HG03460 (cell line): ENCODE results near the gene MVK.

Experiments
- ATAC-seq: cut with Tn5 transposase; IDR thresholded peaks from one replicate; pipeline ENCODE4 v1.9.1; 2021; ENCODE audit not compliant: unreplicated experiment

The MVK gene

DNA sequence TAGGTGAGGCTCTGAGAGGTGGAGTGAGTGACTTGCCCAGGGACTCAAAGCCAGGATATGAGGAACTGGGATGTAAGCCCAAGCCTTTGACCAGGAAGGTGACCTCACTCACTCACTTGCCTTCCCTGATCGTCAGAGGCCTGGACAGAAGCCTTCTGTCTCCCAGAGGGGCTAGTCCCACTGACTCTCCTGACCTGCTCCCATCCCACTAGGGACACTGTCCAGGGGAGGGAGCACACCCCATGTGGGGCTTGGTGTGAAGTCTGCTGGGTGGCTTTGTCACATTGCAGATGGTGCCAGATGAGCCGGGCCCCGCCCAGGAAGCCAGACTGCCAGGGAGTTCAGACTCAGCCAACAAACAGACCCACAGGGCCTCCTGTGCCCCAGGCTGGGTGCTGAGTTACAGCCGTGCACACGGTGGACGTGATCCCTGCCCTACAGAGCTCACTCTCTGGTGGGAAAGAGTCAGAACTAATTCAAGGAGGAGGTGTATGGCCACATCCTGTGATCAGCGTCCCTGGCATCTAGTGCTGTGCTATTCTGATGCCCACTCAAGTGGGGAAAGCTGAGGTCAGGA, 28.6 kb upstream of the MVK start:
- ATAC-seq, result no peak

DNA sequence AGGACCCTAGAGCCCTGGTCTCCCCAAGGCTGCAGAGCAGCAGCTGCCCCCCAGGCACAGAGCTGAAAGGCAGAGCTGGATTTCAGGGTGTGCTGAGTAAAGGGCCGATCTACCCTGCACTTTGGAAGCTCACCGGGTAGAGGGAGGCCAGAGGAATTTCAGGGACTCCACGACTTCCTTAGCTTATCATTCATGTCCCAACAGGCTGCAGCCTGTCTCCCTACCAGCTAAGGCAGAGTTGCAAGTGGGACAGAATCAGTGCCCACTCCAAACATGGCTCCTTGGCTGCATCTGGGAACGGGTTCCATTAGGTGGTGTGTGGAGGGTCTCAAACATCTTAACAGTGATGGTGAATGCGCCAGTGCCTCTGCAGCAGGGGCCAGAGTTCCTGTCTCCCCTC, 27.8 kb upstream of the MVK start:
- no peak for ATAC-seq

DNA sequence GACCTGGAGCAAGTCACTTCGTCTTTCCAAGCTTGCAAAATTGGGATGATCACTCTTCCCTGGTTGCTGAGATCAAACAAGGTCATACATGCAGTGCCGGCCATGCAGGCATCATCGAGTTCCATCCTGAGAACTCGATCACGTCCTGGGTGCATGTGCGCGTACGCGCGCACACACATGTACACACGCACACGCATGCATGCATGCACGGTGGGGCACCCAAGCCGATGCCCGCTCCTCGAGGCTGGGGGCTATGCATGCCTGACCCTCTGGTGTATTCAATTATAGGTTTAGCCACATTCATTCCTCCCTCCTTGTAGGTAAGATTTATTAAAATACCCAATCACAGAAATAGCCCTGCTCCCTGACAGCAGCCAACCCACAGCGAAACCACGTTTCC, 26.3 kb upstream of the MVK start:
- ATAC-seq, result no peak

DNA sequence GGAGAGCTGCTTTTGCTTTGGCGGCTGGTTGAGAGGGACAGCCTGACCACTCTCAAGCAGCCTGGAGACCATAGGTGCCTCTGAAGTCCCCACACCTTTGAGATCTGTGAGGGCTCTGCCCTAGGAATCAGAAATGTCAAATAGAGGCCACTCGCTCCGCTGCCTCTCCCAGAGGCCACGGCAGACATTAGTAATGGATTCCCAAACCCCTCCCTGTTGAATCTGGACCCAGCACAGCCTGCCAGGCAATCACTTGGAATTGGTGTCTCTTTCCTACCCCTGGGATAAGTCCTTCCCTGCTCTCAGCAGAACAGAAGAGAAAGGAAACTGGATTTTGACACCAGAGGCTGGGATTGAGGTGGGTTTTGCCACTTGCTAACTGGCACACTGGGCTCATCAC, 25.3 kb upstream of the MVK start:
- ATAC-seq, result no peak

DNA sequence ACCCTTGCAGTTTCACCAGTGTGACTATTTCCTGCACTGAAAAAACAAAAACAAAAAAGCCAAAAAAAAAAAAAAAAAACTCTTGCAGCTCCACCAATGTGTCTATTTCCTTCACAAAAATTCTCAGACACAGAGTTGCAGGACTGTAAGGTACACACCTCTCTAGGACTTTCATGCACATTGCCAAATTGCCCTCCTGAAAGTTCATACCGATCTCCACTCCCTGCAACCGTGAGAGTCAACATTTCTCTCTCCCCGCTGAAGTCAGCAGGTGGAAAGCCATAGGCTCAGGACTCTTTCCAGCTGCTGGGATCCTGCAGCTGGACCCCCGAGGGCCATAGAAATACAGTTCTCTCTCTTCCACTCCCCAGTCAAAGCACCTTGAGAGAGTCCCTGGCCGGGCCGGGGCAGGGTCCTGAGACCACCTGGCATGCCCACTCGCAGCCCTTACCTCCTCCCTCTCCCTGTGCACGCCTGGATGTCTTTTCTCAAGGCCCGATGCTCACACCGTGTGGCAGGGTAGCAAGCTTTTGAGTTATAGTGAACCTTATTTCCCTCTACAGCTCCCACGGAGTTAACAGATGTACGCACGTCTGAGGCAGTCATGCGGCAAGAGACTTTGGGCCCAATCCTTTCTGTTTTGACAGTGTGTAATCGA, 23.9 kb upstream of the MVK start:
- no peak for ATAC-seq

DNA sequence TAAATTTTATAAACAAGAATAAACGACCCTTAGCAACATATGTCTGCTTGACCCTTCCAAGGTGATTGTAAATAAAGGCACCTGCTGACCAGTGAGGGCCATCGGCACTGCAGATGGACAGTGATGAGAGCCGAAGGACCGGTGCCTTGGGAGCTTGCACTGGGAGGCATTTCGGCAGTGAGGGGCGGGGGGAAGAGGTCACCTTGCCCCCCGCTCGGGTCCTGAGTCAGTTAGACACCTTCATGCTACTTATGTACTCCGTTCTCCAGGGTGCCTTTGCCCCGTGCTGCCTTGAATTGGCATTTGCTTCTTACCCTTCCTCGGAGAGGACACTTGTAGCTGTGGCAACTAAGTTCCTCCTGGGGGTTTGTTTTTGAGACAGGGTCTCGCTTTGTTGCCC, 23.3 kb upstream of the MVK start:
- no peak for ATAC-seq

DNA sequence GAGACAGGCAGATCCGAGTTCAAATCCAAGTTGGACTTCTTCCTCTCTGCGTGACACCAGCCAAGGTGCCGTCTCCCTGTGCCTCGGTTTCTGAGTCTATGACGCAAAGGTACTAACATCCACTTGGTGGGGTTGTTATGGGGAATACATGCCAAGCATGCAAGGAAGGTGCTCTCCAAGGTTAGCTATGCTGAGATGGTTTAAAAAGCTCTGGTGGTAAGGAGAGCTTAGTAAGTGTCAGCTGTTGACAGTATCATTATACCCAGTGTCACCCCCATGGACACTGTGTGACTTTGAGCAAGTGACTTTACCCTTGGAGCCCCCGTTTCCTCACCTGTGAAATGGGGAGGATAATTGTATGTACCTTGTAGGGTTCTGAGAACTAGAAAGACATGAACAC, 22.5 kb upstream of the MVK start:
- no peak for ATAC-seq

DNA sequence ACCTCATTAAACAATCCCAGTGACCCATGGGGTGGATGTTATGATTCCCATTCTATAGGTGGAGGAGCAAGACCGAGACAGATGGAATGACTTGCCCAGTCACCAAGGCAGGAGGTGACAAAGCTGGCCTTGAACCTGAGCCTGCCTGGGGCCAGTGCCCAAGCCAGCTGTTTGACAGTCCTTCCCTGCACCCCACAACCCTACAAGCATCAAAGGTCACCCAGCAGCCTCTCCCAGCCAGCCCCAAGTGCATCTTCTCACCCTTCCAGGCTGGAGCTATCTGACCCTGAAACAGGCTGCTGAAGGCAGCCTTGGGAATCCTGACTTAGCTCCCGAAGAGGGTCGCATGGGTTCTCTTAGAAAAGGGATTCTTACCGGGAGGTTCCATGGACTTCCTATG, 20.6 kb upstream of the MVK start:
- no peak for ATAC-seq

DNA sequence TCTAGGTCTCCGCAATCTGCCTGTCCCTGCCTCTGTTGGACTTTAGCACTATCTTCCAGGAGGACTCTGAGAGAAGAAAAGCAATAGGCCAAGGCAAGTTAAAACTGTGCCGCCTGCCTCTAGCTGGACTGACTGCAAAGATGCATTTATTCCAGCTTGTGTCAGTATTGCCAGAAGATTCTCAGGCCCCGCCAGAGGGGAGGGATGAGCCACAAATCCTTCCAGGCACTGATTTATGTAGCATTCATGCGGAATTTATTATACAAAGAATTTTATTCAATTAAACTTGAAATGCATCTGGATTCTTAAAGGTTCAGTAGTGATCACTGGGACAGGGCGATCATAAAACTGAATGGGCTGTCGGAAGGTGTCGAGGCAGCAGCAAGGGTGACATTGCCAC, 20.1 kb upstream of the MVK start:
- no peak for ATAC-seq

DNA sequence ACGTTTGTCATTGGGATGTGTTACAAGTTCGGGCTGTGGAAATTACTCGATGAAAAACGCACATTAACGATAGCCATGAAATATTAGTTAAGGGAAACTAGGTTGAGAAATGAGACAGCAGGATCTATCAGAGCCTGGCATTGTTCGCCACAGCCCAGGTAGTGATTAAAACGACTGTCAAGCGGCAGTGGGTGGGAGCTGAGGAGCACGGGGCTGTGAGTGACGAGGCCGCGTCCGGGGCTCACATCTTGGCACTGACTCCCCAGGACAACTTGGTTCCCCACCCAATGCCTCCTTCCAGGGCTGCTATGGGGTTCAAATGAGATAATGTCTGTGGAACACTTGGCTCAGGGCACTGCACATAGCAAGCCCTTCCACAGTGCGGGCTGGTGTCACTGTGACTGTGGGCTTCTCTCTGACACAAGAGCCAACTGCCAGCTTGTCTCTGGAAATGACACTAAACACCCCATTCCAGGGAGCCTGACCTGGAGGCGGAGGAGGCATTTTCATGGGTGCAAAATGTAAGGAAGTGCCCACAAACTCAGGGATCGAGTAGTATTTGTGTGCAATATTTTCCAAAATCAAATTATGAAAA, 19.6 kb upstream of the MVK start:
- no peak for ATAC-seq

DNA sequence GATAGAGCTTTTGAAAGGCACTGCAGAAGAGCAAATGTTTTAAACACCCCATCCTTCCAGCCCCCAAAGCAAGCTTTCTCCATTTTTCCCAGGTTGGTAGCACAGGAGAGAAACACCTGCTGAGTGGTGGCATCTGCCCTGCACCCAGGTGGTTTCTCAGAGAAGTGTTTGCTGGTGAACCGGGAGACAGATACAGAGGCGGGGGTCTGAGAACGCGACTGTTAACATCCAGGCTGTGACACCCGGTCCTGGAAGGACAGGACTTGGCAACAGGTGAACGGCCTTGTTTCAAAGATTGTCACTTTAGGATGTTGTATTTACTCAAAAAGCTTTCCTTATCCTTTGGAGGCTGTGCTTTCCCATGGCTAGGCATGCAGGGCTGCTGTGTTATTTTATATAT, 18.8 kb upstream of the MVK start:
- no peak for ATAC-seq

DNA sequence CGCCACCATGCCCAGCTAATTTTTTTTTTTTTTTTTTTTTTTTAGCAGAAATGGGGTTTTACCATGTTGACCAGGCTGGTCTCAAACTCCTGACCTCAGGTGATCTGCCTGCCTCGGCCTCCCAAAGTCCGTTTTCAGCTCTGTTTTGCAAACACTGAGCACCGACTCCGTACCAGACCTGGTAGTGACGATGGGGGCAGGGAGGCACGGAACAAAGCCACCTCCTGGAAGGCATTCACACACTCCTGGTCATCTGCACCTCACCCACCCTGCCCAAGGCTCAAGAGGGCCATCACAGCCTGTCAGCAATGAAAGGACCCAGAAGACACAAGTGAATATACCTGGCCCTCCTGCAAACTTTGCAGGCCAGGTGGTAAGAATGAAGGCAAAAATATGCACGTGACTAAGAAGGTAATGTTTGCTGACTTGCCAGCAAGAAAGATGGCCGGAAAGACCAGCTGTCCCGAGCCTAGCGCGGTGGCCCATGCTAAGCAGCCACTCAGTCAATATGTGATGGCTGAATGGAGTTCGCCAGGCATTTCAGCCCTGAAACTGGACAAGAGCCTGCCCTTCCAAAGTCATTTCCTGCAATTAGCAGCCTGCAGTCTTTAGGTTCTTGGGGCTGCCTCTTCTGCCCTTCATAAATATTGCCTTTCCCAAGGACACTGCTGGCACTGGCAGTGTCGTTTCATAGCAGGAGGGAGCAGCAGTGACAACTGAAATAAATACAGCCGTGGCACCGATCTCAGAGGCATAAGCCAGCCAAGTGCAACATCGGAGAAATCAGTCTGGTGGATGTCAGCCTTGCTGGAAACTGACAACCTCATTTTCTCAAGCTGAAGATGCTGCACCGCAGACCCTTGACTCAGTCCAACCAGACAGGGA, 17.9 kb upstream of the MVK start:
- no peak for ATAC-seq

DNA sequence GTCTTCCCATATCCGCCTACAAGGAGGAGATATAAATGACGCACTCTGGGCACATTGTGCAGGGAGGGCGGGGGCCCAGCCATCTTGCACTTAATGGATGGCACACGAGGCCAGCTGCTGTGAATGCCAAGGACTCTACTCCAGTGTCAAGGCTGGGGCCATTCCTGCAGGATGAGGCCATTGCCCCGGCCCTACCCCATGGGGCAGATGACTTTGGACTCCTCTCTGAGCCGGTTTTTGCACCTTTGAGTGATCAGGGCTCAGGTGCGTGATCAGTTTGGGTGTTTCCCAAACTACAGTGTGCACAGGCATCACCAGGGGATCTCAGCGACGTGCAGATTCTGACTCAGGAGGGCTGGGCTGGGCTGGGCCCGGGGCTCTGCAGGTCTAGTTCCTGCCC, 16.4 kb upstream of the MVK start:
- no peak for ATAC-seq

DNA sequence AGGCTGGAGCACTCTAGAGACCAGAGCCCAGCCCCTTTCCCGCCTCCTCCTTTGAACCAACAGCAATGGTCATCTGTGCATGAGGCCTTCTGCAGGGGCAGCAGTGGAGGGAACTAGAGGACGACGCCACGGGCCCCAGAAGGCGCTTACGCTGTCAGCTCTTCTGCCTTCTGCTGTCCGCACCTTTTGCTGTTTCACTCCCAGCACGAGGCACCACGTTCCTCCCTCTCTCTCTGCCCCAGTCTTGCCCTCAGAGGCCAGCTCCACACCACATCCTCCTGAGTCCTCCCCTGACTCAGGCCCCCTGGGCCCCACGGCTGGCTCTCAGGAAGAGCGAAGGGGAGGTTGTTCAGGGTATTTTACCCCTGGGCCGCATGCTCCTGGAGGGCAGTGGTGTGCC, 15.8 kb upstream of the MVK start:
- ATAC-seq, result no peak

DNA sequence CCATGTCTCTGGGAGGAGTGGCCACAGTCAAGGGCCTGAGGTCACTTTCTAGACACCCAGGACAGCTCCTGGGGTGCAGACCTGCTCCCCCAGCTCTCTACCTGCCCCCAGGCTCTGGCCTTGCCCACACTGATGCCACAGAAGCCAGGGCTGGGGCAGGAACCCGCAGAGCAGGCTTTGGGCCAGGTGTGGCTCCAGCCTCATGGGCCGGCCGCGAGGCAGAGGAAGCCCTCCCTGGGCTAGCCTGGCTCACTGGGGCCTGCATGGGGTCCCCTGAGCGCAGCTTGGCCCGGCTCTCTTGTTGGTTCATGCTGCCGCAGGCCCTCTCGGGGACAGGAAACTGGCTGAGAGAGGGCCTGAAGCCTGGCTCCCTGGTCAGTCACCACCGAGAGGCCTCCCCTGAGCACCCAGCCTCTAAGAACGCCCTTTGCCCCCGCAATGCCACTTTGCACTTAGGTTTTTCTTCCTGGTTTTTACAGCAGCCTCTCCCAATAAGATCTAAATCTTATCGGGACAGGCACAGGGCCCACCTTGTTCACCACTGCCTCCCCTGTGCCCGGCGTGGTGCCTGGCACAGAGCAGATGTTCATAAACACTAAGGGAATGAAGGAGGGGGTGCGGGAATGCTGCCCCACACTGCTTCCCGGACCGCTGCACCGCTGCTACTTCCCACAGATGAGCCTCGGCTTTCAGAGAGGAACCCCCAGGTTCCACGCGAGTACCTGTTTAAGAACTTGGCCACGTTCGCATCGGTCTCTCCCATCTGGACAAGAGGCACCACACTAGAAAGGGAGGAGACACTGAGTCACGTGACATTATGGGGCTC, 15.0 kb upstream of the MVK start:
- no peak for ATAC-seq

DNA sequence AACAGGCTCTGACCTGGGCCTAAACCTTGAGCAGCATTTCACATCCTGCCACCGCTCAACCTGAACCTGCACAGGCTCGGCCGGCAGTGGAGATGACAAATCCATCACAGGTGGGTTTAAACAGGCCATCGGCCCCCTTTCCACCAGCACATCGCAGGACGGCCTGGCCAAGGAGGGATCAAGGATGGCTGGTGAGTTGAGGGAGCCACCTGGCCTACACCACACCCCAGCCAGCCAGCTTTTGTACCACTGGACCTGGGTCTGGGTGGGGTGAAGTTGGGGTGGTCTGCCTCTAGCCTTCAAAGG, 14.4 kb upstream of the MVK start:
- no peak for ATAC-seq

DNA sequence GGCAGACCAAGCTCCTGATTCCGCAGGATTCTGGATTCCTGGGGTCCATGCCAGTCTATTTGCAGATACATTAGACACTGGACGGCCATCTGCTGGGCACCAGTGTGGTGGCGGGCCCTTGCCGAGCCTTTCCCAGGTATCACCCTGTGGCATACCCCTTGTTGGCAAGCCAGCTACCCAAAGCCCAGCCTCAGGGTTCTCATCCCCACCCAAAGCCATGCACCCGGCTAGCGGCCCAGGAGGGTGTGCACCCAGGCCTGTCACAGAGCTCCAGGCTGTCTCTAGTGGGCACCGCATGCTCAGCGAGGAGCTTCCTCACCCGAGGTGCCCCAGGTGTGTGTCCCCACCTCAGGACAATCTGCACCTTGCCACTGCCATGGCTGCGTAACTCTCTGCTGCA, 14.0 kb upstream of the MVK start:
- no peak for ATAC-seq

DNA sequence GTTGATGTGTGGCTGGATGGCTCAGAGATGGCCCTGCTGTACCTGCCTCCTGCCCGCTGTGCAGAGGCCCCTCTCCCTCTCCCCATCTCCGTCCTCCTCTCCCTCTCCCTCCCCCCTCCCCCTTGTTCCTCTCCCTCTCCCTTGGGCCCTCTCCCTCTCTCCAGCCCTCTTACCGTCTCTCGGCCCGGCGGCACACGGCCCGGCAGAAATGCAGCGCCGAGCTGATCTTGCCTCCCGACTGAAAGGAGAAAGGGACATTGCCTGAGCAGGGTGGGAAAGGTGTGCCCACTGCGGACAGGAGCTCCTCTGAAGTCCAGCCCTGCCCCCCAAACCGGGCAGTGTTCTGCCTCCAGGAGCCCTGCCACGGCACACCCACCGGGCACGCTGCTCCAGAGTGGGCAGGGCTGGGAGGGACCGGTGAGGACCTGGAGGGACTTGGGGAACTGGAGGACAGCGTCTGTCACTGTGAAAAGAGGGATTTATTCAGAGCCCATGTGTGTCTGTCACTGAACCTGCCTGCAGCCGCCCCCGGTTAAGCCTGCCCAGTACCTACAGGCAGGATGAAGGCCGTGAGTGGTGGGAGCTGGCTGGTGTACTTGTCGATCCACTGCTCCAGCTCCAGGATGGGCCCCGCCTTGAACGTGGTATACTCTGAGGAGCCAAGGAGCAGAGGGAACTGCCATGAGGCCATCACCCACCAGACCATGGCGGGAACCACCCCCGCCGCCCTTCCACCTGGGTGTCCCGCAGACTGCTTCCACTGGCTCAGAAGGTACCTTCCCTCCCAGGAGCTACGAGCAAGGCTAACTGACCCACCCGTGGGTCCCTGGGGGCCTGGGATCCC, 12.5 kb upstream of the MVK start:
- no peak for ATAC-seq

DNA sequence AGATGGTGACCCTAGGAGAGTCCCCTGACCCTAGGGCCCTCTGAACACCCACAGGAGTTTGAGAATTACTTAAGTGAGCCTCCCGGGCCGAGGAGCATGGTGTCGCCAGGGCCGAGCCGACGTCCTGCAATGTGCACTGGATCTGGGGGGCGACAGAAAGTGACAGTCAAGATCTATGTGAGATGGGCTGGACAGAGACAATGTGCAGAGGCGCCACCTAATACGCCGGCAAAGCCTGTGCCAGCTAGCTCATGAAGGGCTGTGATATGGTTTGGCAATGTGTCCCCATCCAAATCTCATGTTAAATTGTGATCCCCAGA, 11.9 kb upstream of the MVK start:
- ATAC-seq, result no peak

DNA sequence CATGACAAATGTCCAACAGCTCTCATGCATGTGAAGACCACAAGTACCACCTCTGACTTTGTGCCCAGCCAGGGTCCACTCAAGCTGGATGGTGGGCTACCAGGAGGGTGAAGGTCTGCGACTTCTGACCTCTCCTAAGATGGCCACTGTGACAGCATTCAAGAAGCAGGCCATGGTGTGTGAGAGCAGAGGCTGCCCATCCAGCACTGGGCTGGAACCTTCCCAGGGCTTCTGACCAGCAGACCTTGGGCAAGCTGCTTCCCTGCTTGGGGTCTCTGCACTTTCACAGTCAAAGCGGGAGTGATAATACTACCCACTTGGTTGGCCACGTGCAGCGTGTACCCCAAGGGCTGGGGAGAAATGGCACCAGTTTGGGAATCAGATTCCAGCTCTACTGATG, 10.7 kb upstream of the MVK start:
- ATAC-seq, result no peak
